ENCODE measurements around the gene ITGA1.

DNA sequence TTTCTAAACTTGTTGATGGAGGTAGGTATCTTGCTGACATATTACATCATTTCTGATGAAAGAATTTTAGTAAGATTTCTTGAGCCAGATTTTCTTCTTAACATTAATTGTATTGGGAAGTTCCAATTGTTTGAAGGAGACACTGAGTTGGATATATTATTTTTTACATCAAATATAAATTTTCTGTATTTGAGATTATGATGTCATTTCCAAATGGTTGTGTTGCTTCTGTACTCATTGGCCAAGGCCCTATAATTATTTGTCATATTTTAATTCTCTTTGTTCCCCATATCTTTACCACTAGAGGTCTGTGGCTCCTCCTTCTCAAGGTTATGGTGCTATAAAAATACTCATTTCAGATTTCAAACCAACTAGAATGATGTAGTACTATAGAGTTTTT, 53.4 kb downstream of the ITGA1 start:
- no peak for TF ChIP-seq POLR2A (IDR thresholded peaks at IDR 0.05)
- TF ChIP-seq, protein P1, sequence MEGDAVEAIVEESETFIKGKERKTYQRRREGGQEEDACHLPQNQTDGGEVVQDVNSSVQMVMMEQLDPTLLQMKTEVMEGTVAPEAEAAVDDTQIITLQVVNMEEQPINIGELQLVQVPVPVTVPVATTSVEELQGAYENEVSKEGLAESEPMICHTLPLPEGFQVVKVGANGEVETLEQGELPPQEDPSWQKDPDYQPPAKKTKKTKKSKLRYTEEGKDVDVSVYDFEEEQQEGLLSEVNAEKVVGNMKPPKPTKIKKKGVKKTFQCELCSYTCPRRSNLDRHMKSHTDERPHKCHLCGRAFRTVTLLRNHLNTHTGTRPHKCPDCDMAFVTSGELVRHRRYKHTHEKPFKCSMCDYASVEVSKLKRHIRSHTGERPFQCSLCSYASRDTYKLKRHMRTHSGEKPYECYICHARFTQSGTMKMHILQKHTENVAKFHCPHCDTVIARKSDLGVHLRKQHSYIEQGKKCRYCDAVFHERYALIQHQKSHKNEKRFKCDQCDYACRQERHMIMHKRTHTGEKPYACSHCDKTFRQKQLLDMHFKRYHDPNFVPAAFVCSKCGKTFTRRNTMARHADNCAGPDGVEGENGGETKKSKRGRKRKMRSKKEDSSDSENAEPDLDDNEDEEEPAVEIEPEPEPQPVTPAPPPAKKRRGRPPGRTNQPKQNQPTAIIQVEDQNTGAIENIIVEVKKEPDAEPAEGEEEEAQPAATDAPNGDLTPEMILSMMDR (IDR thresholded peaks at IDR 0.05) = no peak
